GM19193 (cell line): ENCODE data around the gene TMEM132D.

Experiments used
- POLR2A ChIP-seq: IDR thresholded peaks from 4 replicates; pipeline ENCODE4 v1.6.1; 2011; ENCODE audit not compliant: insufficient read depth, insufficient read length; ENCODE audit errors: extremely low read depth

TMEM132D gene

DNA sequence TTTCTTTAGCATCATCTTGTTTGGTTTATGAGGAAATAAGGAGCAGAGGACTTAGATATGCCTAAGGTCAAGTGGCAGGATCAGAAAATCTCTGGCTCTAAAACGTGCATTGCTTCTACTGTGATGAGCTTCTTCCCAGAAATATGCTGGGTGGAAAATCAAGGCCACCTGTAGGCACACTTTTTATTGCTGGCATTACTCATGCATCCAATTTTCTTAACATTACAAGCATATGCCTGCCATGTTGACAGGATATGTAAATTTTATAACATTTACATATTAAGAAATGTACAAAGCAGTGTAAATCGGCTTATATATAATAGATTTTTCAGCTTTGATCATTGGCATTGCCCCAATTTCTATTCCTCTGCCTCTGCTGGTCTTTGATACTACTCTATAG is 409.6 kb downstream of the TMEM132D start:
- TF ChIP-seq POLR2A = no peak

DNA sequence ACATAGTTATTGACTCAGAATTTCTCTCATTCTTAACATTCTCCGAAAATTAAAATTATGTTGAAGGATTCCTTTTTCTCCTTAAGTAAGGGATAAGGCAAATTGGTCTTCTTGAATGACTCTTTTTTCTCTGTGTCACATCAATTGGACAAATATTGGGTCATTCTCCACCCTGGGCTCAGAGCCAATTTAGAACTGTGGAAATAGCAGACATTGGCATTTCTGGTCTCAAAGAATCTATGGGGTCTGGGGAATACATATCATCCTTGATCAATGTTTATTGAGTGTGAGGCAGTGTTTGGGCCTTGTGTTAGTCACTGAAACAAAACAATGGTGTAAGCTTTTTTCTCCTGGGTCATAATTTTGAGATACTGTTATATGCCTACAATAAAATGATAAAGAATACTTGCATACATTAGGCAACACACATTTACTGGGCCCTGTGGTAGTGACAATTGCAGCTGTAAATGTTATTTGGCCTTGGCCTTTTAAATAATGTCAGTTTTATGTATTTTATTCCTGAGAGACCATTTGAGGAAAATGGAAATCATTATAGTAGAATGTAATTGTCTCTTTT is 414.6 kb downstream of the TMEM132D start:
- TF ChIP-seq POLR2A = no peak

DNA sequence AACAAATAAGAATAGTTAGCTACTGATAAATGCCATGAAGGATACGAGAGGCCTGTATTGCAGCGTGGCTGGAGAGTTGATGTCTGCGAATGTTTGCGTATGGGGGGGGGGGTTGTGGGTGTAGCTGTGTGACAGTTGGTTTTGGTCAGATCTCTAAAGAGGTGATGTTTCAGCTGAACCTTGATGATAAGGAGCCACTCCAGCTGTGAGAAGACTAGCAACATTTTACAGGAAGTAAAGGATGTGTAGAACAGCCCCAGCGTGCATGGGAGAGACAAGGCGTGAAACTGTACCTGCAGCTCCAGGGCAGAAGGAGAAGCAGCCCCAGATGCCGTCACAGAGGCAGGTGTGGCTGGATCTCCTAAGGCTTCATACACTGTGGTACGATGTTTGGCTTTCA is 416.9 kb downstream of the TMEM132D start:
- TF ChIP-seq POLR2A = no peak

DNA sequence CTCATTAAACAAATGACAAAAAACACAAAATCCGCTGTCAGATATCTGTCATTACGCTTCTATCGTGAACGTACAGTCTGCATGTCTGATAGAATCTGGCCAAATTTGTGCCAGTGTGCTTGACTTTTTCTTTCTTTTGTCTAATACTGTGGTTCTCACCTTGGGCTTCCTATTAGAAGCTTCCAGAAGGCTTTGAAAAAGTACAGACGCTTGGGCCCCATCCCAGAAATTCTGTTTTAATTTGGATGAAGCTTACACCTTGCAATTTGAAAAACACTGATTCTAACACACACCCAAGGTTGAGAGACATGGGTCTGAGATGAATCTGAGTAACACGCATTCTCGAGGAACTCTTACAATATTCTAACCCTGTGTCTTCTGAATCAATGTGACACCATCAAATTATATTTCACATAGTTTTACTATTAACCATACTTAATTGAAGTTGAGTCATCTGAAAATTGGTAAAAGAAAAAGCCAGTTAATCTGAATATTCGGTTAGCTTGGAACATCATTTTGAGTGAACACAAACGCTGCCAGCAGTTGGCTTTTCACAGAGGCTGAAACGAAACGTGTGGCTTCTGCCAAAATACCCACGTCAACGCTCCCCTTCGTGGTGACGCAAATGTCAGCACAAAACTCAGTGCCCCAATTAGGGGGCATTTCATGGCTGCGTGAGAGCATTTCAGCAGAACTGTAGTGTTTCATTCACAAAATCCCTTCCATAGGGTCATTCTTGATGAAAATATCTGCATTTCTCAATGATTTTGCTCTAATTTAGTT is 420.5 kb downstream of the TMEM132D start:
- no peak for TF ChIP-seq POLR2A

- TF ChIP-seq POLR2A = no peak
Measured at GRCh38 chr12:129481921-129482320, 421.9 kb downstream of the TMEM132D start.

DNA sequence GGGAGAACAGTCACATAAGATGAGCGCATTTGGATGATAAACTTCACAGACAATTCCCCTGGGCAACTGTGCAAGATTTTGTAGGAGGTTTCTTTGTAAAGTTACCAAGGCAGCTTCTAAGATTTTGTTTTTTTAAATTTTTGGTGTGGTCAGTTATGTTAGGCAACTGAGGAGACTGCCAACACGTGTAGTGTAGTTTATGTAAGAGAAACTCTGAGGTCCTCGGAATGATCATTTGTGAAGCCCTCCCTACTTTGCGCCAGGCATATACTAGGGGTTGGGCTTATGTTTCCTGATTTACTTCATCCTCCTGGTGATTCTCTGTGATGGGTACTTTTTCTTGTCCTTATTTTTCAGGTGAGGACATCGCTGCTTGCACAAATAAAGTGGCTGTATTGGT is 433.6 kb downstream of the TMEM132D start:
- no peak for TF ChIP-seq POLR2A

DNA sequence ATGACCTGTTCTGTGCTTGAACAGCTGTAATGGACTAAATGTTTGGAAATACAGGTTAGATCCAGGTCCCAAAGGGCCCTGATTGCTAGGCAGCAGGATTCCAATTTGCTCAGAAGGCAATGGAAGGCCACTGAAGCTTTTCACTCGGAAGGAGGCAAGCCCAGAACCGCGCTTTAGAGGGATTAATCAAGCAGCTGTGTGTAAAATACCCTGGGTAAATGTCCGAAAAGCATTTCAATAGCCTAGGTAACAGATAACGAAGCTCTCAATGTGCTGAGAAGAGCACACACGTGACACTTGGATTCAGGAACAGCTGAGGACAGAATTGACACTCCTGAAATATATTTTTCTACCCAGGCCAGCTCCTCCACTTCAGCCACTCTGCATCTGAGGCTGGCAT is 436.1 kb downstream of the TMEM132D start:
- no peak for TF ChIP-seq POLR2A

GRCh38 chr12:129467289-129467688 is 436.5 kb downstream of the TMEM132D start:
- TF ChIP-seq POLR2A = no peak

GRCh38 chr12:129466499-129466898 is 437.3 kb downstream of the TMEM132D start:
- no peak for TF ChIP-seq POLR2A

GRCh38 chr12:129459886-129460285 is 443.9 kb downstream of the TMEM132D start:
- no peak for TF ChIP-seq POLR2A

DNA sequence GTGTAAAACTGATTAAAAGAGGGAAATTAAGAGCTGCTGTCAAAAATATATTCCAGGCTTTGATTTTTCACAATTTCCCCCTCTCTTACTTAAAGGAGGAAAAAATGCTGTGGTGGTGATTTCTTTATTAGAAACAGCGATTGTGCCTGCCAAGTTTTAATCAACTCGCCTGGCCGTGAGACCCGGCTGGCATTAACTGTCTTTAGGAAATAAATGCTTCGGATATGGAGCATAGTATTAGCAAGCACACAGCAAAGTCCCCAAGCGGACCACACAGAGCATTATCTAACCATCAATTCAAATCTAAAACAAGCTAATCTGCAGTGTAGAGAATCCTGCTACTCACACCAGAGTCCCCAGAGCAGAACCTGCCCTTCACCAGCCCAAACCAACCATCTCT is 457.1 kb downstream of the TMEM132D start:
- TF ChIP-seq POLR2A = no peak

DNA sequence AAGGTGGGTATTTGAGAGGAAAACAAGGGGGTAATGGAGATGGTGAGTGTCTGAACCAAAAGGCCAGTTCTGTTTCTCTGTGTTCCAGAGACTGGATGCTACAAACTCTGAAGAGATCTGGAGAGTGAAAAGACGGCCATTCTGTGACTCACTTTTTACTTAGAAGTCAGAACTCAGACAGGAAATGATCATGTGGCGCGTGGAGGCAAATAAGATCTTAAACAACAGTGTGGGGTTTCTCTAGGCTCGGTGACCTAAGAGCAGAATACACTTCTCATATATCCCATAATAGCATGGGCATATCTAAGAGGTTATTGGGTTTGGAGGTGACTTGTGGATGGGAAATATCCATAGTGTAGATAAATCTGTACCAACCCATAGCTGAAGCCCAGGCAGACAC is 463.5 kb downstream of the TMEM132D start:
- TF ChIP-seq POLR2A = no peak

DNA sequence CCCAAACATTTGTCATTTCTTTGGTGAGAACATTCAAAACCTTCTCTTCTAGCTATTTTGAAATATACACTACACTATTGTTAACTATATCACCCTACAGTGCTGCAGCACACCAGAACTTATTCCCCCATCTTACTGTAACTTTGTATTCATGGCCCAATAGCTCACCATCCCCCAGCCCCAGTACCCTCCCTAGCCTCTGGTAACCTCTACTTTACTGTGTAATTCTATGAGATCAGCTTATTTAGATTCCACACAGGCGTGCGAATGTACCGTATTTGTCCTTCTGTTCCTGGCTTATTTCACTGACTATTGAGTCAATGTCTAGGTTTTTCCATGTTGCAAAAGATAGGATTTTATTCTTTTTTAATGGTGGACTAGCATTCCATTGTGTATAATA is 469.0 kb downstream of the TMEM132D start:
- TF ChIP-seq POLR2A = no peak

DNA sequence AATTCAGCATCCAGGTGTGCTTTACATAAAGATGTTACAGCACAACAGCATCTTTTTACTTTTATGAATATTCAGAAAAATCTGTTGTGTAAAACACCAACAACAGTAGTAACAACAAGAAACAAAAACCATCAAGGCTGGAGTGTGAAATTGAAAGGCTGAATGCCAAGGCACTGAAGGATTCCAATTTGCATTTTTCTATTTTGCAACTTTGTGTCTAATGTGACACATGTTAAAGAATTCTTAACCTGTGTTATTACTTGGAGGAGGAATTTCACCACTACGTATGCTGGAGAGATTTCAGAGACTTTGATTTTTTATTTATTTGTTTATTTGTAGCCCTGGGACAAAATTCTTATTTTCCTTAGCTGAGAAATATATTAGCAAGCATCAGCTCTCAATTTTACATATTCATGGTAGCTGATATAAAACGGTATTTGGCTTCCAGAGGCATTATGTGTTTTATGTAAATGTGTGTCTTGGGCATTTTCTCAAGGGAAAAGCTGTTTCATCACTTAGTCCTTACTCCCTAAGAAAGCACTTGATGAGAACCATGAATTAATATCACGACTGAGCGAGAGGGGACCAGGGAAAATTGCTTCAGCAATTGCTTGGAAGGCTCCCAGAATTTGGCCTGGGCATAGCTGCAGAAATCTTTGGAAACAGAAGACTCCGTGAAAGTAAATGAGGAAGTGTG is 475.4 kb downstream of the TMEM132D start:
- TF ChIP-seq POLR2A = no peak

DNA sequence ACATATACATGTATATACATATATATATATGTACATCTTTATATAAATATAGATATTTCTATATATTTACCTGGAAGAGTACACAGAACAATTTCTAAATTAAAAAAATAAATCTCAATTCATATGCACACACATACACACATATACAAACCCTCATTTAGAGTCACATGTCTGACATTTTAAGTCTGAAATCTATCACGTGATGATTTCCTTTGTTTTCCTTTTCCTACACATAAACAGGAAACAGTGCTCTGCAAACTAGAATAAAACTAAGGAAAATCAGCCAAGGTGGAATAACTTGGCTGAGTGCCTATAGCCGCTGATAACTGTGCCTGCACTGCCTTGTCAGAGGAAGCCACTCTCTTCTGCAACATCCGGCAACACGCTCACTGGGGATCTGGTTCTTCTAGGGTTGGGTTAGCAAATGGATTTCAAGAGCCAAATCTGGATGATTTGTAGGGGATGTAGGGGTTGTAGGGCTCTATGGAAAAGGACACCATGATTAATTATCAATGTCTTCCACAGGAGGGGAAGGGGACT is 480.7 kb downstream of the TMEM132D start:
- TF ChIP-seq POLR2A = no peak

- TF ChIP-seq POLR2A = no peak
Measured at GRCh38 chr12:129413295-129413694, 490.5 kb downstream of the TMEM132D start.
